ENCODE data around the gene ADH4.
"Not testable (repeated sequence)": the region's sequence is repeated elsewhere in the genome, so short reads cannot be mapped to it uniquely, and the experiment has no call there.

The ADH4 gene

GRCh38 chr4:99144070-99144469 is at the start of gene ADH4:
Gene ADH4, minus strand, starts transcription at chr4:99144297. Its CDS starts 75 bp downstream, at chr4:99144222.
- no peak for DNase-seq

- DNase-seq, result no peak
Observed at GRCh38 chr4:99190336-99190735, 46.2 kb upstream of the ADH4 start.

DNA sequence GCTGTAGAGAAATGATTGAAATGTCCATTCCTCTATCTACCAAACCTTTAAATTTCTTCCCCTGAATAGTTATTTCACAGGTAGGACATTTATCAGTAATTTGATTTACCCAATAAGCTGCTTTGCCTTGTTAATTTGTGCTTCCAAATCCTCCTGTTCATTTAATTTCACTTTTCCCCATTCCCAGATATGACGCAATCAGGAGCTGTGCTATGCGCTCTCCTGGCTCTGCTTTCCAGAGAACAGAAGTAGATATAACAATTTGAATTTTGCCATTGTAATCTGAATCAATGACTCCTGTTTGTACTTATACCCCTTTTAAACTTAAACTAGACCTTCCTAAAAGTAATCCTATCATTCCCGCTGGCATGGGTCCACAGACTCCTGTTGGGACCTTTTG is 45.8 kb upstream of the ADH4 start:
- not testable (repeated sequence) for DNase-seq

DNA sequence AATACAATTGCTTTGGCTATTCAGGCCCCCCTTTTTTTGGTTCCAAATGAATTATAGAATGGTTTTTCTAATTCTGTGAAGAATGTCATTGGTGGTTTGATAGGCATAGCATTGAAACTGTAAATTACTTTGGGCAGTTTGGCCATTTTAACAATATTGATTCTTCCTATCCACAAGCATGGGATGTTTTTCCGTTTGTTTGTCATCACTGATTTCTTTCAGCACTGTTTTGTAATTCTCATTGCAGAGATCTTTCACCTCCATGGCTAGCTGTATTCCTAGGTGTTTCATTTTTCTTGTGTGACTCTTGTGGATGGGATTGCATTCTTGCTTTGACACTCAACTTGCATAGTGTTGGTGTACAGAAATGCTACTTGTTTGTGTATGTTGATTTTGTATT is 41.9 kb upstream of the ADH4 start:
- no peak for DNase-seq

GRCh38 chr4:99185581-99185980 is 41.5 kb upstream of the ADH4 start:
- DNase-seq, result no peak

GRCh38 chr4:99180382-99181070 is 36.4 kb upstream of the ADH4 start:
- DNase-seq, result no peak

GRCh38 chr4:99179626-99180025 is 35.5 kb upstream of the ADH4 start:
- DNase-seq, result peak; percentile 26

- DNase-seq, result no peak
Observed at GRCh38 chr4:99179178-99179577, 35.1 kb upstream of the ADH4 start.

- DNase-seq, result no peak
Observed at GRCh38 chr4:99166544-99166943, 22.4 kb upstream of the ADH4 start.

DNA sequence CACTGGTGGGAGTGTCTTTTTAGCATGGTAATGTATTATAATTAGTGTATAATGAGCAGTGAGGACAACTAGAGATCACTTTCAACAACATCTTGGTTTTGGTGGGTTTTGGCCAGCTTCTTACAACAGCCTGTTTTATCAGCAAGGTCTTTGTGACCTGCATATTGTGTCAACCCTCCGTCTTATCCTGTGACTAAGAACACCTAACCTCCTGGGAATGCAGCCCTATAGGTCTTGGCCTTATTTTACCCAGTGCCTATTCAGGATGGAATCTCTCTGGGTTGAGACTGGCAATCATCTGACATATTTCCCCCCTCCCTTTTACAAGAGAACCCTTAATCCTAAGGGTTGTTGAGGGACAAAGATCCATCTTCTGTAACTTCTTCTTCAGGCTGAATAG is 21.9 kb upstream of the ADH4 start:
- no peak for DNase-seq

GRCh38 chr4:99161373-99162099 is 17.4 kb upstream of the ADH4 start:
- DNase-seq, result no peak

DNA sequence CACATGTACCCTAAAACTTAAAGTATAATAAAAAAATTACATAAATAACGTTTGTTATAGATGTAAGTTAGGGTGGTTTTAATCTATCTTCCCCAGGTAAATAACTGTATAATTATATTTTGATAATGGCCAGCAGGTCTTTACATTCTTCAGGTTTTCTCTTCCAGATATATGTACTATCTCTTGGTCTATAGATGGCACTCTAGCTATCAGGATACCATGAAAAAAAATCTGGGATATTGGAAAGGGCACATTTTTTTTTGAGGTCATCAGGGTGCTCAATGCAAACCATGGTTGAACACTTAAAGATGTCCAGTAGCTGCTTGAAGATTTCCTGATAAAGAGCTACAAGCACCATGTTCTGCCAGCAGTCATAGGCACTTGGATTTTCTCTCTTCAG is 15.6 kb upstream of the ADH4 start:
- DNase-seq, result no peak

DNA sequence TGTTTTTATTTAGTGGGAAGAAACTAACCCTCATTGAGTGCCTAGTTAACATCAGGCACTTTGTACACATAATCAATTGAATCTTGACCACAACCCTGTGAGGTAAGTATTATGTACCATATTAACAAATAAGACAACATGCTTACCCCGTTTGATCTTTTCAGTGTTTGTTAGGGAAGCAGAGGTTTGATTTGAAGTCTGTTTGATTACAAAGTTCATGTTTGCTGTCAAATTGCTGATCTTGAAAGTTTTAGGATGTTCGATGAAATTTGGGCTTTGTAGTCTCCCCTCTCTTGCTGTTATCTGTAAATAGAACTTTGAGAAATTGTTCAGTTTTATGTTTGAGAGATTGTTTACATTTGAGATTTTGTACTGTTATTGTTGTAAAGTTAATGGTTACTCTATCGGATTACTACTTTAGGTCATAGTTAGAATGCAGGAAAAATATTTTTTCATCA is 13.4 kb upstream of the ADH4 start:
- DNase-seq, result no peak

DNA sequence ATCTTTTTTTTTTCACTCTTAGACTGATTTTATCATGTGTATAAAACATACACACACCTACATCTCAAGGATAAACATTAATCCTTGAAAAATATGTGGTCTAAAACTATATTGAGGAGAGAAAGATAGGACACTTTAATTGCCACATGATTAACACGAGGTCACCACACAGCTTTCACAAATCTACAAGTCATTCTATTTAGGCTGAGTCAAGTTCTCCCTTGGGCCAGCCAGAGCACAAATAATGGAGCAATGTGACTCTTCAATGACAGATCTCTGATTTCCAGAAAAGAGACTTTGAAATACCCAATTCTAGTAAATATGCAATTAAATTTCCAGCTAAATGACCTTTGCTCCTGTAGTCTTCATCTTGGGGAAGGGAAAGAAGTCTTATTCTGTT is 12.9 kb upstream of the ADH4 start:
- DNase-seq, result no peak

DNA sequence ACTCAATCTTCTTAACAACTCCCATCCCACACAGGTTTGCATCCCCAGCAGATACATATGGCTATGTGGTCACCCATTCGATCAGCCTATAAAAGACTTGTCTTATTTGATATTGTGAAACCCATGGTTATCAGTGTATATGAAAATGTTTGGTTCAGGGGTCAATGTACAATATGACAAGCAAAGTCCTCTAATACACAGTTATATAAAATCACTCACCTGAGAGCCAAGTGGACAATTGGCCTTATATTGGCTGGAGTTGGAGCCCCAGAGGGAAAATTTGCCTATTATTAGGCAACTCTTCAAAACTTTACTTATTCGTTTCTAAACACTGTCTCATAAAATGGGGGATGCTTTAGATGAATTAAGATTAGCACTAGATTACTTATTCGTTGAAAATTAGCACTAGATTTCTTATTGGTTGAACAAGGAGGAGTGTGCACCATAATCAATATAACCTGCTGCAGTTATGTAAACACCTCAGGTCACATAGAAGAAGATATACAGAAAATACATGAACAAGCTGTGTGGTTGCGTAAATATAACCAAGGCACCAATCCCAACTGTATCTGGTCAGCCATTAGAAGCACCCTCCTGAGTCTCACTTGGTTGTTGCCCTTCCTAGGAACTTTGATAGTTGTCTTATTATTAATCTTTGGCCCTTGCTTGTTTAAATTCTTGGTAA is 10.7 kb upstream of the ADH4 start:
- DNase-seq, result no peak

DNA sequence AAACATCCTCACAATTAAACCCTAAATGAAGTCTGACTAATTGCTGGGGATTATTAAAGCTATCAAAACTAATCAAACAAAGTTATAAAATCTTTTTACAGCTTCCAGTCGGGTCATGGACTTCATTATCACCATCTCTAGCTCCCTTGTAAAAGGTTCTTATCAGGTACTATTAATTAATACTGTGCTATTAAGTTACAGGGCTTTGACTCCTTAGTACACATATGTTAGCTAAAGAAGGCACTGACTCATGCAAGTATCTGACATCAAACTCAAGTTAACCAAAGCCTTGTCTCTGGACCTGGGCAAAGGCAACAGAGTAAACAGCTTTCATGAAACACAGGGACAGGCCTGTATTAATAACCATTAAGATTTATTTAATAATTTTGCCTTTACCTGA is 7.9 kb upstream of the ADH4 start:
- no peak for DNase-seq

DNA sequence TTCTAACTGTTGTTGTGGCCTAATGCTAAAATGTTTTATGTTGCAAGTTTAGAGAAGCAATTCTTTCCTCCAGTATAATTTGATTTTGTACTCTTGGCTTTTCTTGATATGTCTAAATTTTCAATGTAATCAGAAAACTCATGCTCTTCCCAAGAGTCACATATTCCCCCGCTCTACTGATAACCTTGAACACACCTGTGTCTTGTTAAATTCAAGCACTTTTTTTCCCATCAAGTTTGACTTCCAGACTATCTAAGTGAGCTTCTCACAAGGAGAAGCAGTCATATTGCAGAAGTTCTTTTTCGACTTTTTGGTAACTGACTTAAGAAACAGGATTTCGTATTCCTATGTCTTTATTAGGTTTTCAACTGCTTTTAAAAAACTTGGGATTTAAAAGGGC is 7.4 kb upstream of the ADH4 start:
- DNase-seq, result no peak

- no peak for DNase-seq
Observed at GRCh38 chr4:99149426-99150019, 5.4 kb upstream of the ADH4 start.

DNA sequence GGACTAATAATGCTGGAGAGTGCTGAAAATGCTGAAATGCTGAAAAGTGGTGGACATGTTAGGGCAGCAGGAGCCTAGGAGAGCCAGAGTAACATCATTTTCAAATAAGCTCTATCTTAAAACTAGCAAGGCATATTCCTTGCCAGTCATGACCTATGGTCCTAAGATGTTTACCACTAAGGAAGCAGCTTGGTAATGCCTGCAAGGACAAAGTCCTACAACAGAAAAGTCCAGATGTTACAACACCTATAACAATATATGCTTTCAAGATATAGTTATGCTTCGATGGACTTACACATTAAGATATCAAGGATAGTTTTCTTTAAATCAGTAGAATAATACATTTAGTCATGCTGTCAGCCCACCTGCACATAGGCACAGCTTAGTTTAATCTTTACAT is 4.5 kb upstream of the ADH4 start:
- DNase-seq, result no peak

GRCh38 chr4:99144587-99144986 is 490 bp upstream of the ADH4 start:
- no peak for DNase-seq

DNA sequence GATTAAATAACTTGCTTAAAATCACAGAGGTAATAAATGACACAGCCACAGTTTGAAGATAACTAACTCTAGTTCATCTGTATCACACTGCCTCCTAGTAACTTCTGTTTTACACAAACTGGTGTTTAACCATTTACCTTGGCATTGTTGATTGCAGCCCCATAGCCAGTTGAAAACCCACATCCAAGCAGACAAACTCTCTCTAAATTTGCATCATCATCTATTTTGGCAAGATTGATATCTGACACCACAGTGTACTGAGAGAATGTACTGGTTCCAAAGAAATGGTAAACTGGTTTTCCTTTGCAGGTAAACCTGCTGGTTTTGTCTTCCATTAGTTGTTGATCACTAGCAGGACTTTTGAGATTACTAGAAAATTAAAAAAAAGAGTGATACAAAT is 7.8 kb downstream of the ADH4 start:
- DNase-seq, result no peak

- no peak for DNase-seq
Observed at GRCh38 chr4:99135541-99136162, 8.4 kb downstream of the ADH4 start.

- no peak for DNase-seq
Observed at GRCh38 chr4:99134586-99134985, 9.5 kb downstream of the ADH4 start.

Measured in NCI-H69 (cell line).